ENCODE measurements around the gene MPHOSPH10. TPM values are rescaled to one million over a fixed set of nuclear protein-coding genes. Genes with fewer than 3 reads are reported as not detected.
"Not testable (repeated sequence)": the region's sequence is repeated elsewhere in the genome, so short reads cannot be mapped to it uniquely, and the experiment has no call there.

MPHOSPH10 gene
- total RNA-seq, 2 experiments from 2014 or later, result 18.7 to 42.7 TPM

DNA sequence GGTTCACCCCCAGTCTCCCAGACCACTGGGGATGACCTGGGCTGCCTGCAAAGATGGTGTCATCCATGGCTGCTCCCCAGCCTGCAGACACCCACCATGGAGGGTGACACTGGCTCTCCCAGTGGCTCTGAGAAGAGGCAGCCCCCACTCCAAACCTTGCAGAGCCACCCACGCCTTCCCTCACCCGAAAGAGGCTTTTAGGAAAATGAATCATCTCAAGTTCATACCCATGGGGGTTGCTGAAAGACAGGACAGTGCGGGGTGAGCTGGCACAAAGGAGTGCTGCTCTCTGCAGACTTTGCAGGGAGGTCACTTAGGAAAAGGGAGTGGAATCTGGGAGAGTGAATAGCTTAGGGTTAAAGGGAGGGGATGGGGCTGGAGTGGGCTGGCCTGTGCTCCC is 36.4 kb downstream of the MPHOSPH10 start:
- DNase-seq (ENCODE audit: low spot score), result no peak
- H3K4me2 ChIP-seq (ENCODE audit: low read length), result no peak overlapping the region
- H3K27ac ChIP-seq (ENCODE audit: low read depth, low read length, poor library complexity, severe bottlenecking), result no peak overlapping the region
- no peaks in the 10 kb centered on the region for H4K20me1 ChIP-seq (ENCODE audit: insufficient read depth, low read length)
- no peak overlapping the region for H3K4me3 ChIP-seq (ENCODE audit: low read depth, low read length, poor library complexity, severe bottlenecking)
- intact Hi-C loops (cut with micrococcal nuclease; ENCODE audit: unreplicated experiment), result no loop called here
- H3K4me1 ChIP-seq (ENCODE audit: insufficient read depth, low read length, poor library complexity, severe bottlenecking), result no peaks in the 10 kb centered on the region
- TF ChIP-seq EZH2phosphoT487 (IDR thresholded peaks at IDR 0.05; ENCODE audit: borderline replicate concordance, low read depth, low read length), result no peak
- TF ChIP-seq, protein P1, sequence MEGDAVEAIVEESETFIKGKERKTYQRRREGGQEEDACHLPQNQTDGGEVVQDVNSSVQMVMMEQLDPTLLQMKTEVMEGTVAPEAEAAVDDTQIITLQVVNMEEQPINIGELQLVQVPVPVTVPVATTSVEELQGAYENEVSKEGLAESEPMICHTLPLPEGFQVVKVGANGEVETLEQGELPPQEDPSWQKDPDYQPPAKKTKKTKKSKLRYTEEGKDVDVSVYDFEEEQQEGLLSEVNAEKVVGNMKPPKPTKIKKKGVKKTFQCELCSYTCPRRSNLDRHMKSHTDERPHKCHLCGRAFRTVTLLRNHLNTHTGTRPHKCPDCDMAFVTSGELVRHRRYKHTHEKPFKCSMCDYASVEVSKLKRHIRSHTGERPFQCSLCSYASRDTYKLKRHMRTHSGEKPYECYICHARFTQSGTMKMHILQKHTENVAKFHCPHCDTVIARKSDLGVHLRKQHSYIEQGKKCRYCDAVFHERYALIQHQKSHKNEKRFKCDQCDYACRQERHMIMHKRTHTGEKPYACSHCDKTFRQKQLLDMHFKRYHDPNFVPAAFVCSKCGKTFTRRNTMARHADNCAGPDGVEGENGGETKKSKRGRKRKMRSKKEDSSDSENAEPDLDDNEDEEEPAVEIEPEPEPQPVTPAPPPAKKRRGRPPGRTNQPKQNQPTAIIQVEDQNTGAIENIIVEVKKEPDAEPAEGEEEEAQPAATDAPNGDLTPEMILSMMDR (conservative IDR thresholded peaks at IDR 0.05; ENCODE audit: low read length), result no peak
- no peaks in the 10 kb centered on the region for H3K9me2 ChIP-seq (ENCODE audit: insufficient read depth, low read length)
- no peak overlapping the region for H2AFZ ChIP-seq (ENCODE audit: low read length)
- CTCF ChIA-PET (ENCODE audit: unreplicated experiment), result no interaction called here
- no TSS peak for BruUV-seq (replicated peaks)
- H3K36me3 ChIP-seq (ENCODE audit: insufficient read depth, low read length), result no peaks in the 10 kb centered on the region
- no peaks in the 10 kb centered on the region for H3K79me2 ChIP-seq (ENCODE audit: insufficient read depth, low read depth, low read length)
- no peaks in the 10 kb centered on the region for H3K9me3 ChIP-seq (ENCODE audit: low read length)
- POLR2A ChIA-PET, result no interaction called here

DNA sequence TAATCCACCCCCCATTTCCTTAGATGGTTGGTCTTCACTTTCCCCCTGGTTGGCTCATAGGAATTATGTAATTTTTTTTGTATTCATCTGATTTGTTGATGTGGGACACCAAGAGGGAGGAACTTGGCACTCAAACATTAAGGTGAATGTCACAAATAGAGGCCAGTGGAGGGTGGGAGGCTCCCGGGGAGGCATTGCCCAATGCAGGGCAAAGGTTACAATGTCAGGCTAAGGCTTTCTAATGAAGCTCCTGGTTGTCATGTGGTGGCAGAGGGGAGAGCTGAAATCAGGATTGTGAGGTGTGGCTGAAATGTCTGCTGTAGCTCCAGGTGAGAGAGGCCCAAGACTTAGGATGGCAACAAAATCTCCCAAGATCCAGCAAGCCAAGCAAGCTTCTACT is 42.7 kb downstream of the MPHOSPH10 start:
- H3K4me1 ChIP-seq (ENCODE audit: insufficient read depth, low read length, poor library complexity, severe bottlenecking), result no peaks in the 10 kb centered on the region
- CTCF ChIA-PET (ENCODE audit: unreplicated experiment), result no interaction called here
- DNase-seq (ENCODE audit: low spot score), result no peak
- H2AFZ ChIP-seq (ENCODE audit: low read length), result no peak overlapping the region
- H3K79me2 ChIP-seq (ENCODE audit: insufficient read depth, low read depth, low read length), result no peaks in the 10 kb centered on the region
- H3K9me2 ChIP-seq (ENCODE audit: insufficient read depth, low read length), result no peaks in the 10 kb centered on the region
- H3K27ac ChIP-seq (ENCODE audit: low read depth, low read length, poor library complexity, severe bottlenecking), result no peak overlapping the region
- H3K4me3 ChIP-seq (ENCODE audit: low read depth, low read length, poor library complexity, severe bottlenecking), result no peak overlapping the region
- intact Hi-C loops (cut with micrococcal nuclease; ENCODE audit: unreplicated experiment), result no loop called here
- H3K9me3 ChIP-seq (ENCODE audit: low read length), result no peaks in the 10 kb centered on the region
- no peak for TF ChIP-seq EZH2phosphoT487 (IDR thresholded peaks at IDR 0.05; ENCODE audit: borderline replicate concordance, low read depth, low read length)
- TF ChIP-seq, protein P1 (conservative IDR thresholded peaks at IDR 0.05; ENCODE audit: low read length), result no peak
- H4K20me1 ChIP-seq (ENCODE audit: insufficient read depth, low read length), result no peaks in the 10 kb centered on the region
- POLR2A ChIA-PET, result interaction anchor here (0.5 to 0.9 kb wide), 2 partner anchors 12 to 57 kb away, joined by 3 read pairs; no protein-coding TSS in a partner anchor
- no TSS peak for BruUV-seq (replicated peaks)
- H3K36me3 ChIP-seq (ENCODE audit: insufficient read depth, low read length), result no peaks in the 10 kb centered on the region
- no peak overlapping the region for H3K4me2 ChIP-seq (ENCODE audit: low read length)

DNA sequence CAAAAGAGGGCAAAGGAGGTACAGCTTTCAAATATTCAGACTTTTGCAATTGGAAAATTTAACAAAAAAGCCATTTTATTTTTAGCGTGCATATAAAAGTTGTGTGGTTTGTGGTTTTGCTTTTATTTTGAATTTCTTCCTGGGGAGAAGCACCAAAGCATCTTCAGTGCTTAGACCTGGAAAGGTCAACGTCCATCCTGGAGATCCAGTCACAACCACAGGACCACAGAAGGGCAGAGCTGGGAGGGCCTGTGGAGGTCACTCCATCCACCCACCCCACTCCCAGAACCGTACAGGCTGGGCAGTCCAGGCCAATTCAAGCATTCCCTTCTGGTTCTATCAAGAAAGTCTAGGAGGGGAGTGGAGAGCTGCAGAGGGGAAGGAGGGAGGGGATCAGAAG is 43.8 kb downstream of the MPHOSPH10 start:
- intact Hi-C loops (cut with micrococcal nuclease; ENCODE audit: unreplicated experiment), result no loop called here
- DNase-seq (ENCODE audit: low spot score), result no peak
- CTCF ChIA-PET (ENCODE audit: unreplicated experiment), result no interaction called here
- Histone ChIP-seq H3K4me3 (ENCODE audit: low read depth, low read length, poor library complexity, severe bottlenecking) (no peak overlapping the region), H3K9me2 (ENCODE audit: insufficient read depth, low read length) (no peaks in the 10 kb centered on the region), H3K36me3 (ENCODE audit: insufficient read depth, low read length) (no peaks in the 10 kb centered on the region), H3K4me2 (ENCODE audit: low read length) (no peak overlapping the region), H3K4me1 (ENCODE audit: insufficient read depth, low read length, poor library complexity, severe bottlenecking) (no peaks in the 10 kb centered on the region), H3K79me2 (ENCODE audit: insufficient read depth, low read depth, low read length) (no peaks in the 10 kb centered on the region), H2AFZ (ENCODE audit: low read length) (no peak overlapping the region), H3K9me3 (ENCODE audit: low read length) (no peaks in the 10 kb centered on the region), H4K20me1 (ENCODE audit: insufficient read depth, low read length) (no peaks in the 10 kb centered on the region), H3K27ac (ENCODE audit: low read depth, low read length, poor library complexity, severe bottlenecking) (no peak overlapping the region)
- BruUV-seq (replicated peaks), result no TSS peak
- no peak for TF ChIP-seq EZH2phosphoT487 (IDR thresholded peaks at IDR 0.05; ENCODE audit: borderline replicate concordance, low read depth, low read length)
- TF ChIP-seq, protein P1 (conservative IDR thresholded peaks at IDR 0.05; ENCODE audit: low read length), result no peak
- POLR2A ChIA-PET, result no interaction called here

DNA sequence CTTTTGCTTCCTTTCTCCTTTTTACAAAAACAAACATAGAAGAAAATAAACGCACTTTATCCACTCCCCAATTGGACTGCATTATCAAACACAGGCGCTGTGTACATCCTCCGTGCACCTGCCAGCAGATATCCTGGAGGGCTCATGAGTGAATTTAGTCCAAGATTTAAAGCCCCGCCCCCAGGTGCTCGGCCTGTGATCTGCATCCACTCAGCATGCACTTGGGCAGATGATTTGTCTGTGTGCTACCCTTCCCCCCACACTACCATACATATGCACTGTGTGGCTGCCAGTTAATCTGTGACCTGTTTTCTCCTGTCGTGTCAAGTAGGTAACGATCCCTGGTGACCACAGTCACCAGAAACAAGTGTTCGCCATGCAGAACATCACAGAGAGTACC is 48.4 kb downstream of the MPHOSPH10 start:
- POLR2A ChIA-PET; H3K9me2 ChIP-seq (ENCODE audit: insufficient read depth, low read length); DNase-seq (ENCODE audit: low spot score); CTCF ChIA-PET (ENCODE audit: unreplicated experiment); H3K4me1 ChIP-seq (ENCODE audit: insufficient read depth, low read length, poor library complexity, severe bottlenecking); H4K20me1 ChIP-seq (ENCODE audit: insufficient read depth, low read length); intact Hi-C loops (cut with micrococcal nuclease; ENCODE audit: unreplicated experiment); BruUV-seq (replicated peaks); H3K4me3 ChIP-seq (ENCODE audit: low read depth, low read length, poor library complexity, severe bottlenecking); H3K9me3 ChIP-seq (ENCODE audit: low read length); H3K79me2 ChIP-seq (ENCODE audit: insufficient read depth, low read depth, low read length); H2AFZ ChIP-seq (ENCODE audit: low read length); H3K4me2 ChIP-seq (ENCODE audit: low read length); H3K36me3 ChIP-seq (ENCODE audit: insufficient read depth, low read length); H3K27ac ChIP-seq (ENCODE audit: low read depth, low read length, poor library complexity, severe bottlenecking): not testable (repeated sequence)
